Chondrocyte (in vitro differentiated cells): ENCODE results near the gene SOX6. TPM values are rescaled to one million over a fixed set of nuclear protein-coding genes. Genes with fewer than 3 reads are reported as not detected.

ENCODE experiments used
- DNase-seq: peaks from one replicate; pipeline ENCODE4 v3.0.0; 2021; ENCODE audit warnings: mixed read lengths, low spot score
- H3K27ac Mint-ChIP-seq: one replicate; pipeline ENCODE4 v1.8.0; 2021; ENCODE audit warnings: mild to moderate bottlenecking, moderate library complexity, mixed read lengths; ENCODE audit not compliant: unreplicated experiment
- H3K27me3 Mint-ChIP-seq: 2 replicates; pipeline ENCODE4 v1.8.0; 2021; ENCODE audit warnings: low read depth, mixed read lengths
- H3K36me3 Mint-ChIP-seq: 2 replicates; pipeline ENCODE4 v1.8.0; 2021; ENCODE audit warnings: low read depth, mixed read lengths
- H3K4me1 Mint-ChIP-seq: 2 replicates; pipeline ENCODE4 v1.8.0; 2021; ENCODE audit warnings: low read depth, mild to moderate bottlenecking, mixed read lengths
- H3K4me3 Mint-ChIP-seq: one replicate; pipeline ENCODE4 v1.8.0; 2021; ENCODE audit warnings: mild to moderate bottlenecking, moderate library complexity, mixed read lengths; ENCODE audit not compliant: unreplicated experiment
- H3K9me3 Mint-ChIP-seq: 2 replicates; pipeline ENCODE4 v1.8.0; 2021; ENCODE audit warnings: low read depth, mixed read lengths
- total RNA-seq: library from RNA; stranded (reverse); gene quantifications from 3 replicates; pipeline ENCODE4 v1.2.1, GENCODE V29; 2021
- TF ChIP-seq, protein P1 (sequence below): fragments of 200-600 bp; sonication (generic); IDR thresholded peaks from 2 replicates; pipeline ENCODE4 v1.5.0; 2021; ENCODE audit warnings: antibody characterized with exemption, mild to moderate bottlenecking, moderate library complexity

The SOX6 gene
- total RNA-seq, 1 donor from 2014 or later = 29.9 TPM

DNA sequence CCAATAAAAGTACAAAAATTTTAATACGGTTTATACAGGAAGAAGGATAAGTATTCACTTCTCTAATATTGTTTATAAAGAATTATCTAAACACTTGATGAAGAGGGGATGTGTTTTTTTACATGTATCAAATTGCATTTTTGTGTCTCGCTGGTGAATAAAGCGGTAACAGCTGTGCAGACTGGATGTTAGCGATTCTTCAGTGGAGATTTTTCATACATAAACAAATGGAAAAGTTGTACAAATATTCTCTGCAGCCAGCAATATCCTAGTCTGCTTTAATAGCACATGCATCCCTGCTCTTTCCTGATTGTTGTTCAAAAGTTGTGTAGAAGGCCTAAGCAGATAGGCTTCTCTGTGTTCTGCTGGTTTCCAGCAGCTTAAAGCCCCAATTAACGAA, 369.3 kb downstream of the SOX6 start:
- Mint-ChIP-seq H3K27me3 (no peaks in the 10 kb centered on the region), H3K9me3 (no peaks in the 10 kb centered on the region), H3K27ac (peak overlapping the region; percentile 34), H3K36me3 (peaks cover 3% of the 10 kb centered on the region), H3K4me3 (no peak overlapping the region), H3K4me1 (peaks cover 46% of the 10 kb centered on the region)
- DNase-seq = no peak
- TF ChIP-seq, protein P1, sequence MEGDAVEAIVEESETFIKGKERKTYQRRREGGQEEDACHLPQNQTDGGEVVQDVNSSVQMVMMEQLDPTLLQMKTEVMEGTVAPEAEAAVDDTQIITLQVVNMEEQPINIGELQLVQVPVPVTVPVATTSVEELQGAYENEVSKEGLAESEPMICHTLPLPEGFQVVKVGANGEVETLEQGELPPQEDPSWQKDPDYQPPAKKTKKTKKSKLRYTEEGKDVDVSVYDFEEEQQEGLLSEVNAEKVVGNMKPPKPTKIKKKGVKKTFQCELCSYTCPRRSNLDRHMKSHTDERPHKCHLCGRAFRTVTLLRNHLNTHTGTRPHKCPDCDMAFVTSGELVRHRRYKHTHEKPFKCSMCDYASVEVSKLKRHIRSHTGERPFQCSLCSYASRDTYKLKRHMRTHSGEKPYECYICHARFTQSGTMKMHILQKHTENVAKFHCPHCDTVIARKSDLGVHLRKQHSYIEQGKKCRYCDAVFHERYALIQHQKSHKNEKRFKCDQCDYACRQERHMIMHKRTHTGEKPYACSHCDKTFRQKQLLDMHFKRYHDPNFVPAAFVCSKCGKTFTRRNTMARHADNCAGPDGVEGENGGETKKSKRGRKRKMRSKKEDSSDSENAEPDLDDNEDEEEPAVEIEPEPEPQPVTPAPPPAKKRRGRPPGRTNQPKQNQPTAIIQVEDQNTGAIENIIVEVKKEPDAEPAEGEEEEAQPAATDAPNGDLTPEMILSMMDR = no peak

DNA sequence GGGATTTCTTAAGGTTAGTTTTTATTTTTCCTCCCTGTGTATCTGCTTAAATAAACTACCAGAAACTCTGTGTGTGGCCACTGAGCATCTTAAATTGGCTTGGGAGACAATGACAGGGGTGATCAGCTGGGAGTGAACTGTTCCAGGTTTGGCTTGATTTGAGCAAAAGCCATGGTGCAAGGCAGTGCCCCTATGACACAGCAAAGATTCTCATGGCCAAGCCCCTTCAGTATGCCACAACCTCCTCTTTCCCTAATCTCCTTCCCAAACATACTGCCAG, 370.5 kb downstream of the SOX6 start:
- Mint-ChIP-seq H3K9me3 (no peaks in the 10 kb centered on the region), H3K4me1 (peaks cover 46% of the 10 kb centered on the region), H3K36me3 (peaks cover 3% of the 10 kb centered on the region), H3K27me3 (no peaks in the 10 kb centered on the region), H3K4me3 (no peak overlapping the region), H3K27ac (no peak overlapping the region)
- DNase-seq = no peak
- TF ChIP-seq, protein P1 = no peak

DNA sequence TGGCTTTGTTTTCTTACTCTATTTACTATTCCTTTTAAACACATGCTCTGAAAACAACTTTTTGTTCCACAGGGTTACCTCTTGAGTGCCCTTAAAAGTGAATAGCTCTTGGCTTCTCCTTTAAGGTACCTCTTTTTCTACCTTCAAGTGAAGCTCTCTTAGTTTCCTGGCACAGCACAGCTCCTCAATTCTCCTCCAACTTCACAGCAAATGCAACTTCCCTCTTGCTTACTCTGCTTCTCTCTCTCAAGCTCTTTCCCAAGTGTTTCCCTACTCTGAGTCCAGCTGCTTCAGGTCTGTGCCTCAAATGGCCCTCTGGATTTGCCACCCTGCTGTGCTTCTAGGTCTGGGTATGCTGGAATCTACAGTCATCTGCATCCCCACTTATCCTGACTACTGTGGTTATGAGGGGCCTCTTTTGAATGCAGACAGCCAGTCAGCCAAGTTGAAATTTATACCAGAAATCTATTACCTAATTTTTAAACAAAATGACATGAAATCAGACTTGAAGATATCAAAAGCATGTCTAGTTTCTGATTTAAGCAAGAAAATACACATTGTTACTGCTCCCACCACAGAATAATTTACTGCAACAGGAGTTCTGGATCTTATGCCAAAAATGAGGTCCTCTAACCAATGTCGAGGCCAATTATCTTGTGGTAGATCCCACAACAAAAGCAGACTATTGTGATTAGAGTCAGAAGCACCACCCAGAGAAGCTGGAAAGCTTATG, 371.1 kb downstream of the SOX6 start:
- DNase-seq = no peak
- Mint-ChIP-seq H3K27ac (no peak overlapping the region), H3K9me3 (no peaks in the 10 kb centered on the region), H3K27me3 (no peaks in the 10 kb centered on the region), H3K4me1 (peaks cover 46% of the 10 kb centered on the region), H3K4me3 (no peak overlapping the region), H3K36me3 (peaks cover 3% of the 10 kb centered on the region)
- TF ChIP-seq, protein P1 = no peak

DNA sequence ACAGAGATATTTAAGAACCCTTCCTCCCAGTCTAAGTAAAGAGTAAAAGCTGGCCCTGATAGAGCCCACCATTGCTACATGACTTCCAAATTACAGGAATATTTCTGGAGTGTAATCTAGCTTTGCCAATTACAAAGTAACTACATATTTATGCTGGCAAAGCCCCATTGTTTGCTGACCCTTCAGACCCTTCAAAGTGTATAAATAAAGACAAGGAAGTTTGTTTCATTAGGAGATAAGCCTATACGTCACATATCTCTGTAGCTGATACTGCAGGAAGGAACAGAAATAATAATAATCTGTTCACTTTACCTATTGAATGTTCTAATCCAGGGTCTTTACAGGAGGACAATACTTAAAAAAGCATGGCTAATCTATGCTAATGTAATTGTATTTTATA, 375.1 kb downstream of the SOX6 start:
- Mint-ChIP-seq H3K36me3 (peaks cover 3% of the 10 kb centered on the region), H3K27me3 (no peaks in the 10 kb centered on the region), H3K9me3 (no peaks in the 10 kb centered on the region), H3K4me1 (peaks cover 16% of the 10 kb centered on the region), H3K27ac (no peak overlapping the region), H3K4me3 (no peak overlapping the region)
- no peak for DNase-seq
- TF ChIP-seq, protein P1 = no peak

DNA sequence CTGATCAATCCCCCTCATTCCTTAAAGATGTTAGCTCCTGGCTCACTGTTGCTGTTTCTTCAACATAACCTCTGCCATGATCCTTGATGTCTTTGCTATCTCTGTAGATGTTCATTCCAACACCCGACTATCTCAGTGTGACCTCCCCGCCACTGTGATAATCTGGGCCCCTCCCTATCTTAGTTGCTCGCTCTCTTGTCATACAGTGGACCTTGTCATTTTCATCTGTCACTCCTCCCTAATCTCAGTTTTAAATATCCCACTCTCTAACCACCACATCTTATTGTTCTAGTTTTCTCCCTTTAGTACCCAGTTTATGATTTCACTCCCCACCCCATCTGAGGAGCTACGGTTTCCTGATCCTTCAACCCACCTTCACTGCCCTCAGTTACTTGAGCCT, 379.2 kb downstream of the SOX6 start:
- H3K4me1 Mint-ChIP-seq = no peaks in the 10 kb centered on the region
- DNase-seq = no peak

More for the DNA sequence above, 379.2 kb downstream of the SOX6 start:
- no peaks in the 10 kb centered on the region for H3K27me3 Mint-ChIP-seq
- H3K9me3 Mint-ChIP-seq = no peaks in the 10 kb centered on the region
- H3K27ac Mint-ChIP-seq = no peak overlapping the region
- H3K36me3 Mint-ChIP-seq = peaks cover 2% of the 10 kb centered on the region
- H3K4me3 Mint-ChIP-seq = no peak overlapping the region
- TF ChIP-seq, protein P1 = no peak
